SJSA1 (cell line): ENCODE results near the gene UFSP1. TPM values are rescaled to one million over a fixed set of nuclear protein-coding genes. Genes with fewer than 3 reads are reported as not detected.
"Not testable (repeated sequence)": the region's sequence is repeated elsewhere in the genome, so short reads cannot be mapped to it uniquely, and the experiment has no call there.

Source experiments
- DNase-seq, 2 experiments: peaks; one replicate each; pipeline ENCODE4 v3.0.0-alpha.2; 2015 to 2020; ENCODE audit warnings: low spot score in 2 of 2, low read depth in 1 of 2
- H3K27ac ChIP-seq: fragments of 250-450 bp; sonication (Bioruptor Pico); 2 replicates; pipeline ENCODE4 v1.5.1; 2020; ENCODE audit warnings: mild to moderate bottlenecking, moderate library complexity
- H3K27me3 ChIP-seq: fragments of 250-450 bp; sonication (Bioruptor Pico); replicated peaks from 2 replicates; pipeline ENCODE4 v1.5.1; 2020; ENCODE audit warnings: mild to moderate bottlenecking, moderate library complexity
- H3K36me3 ChIP-seq: fragments of 250-450 bp; sonication (Bioruptor Pico); 2 replicates; pipeline ENCODE4 v1.5.1; 2020; ENCODE audit warnings: mild to moderate bottlenecking
- H3K4me1 ChIP-seq: fragments of 250-450 bp; sonication (Bioruptor Pico); replicated peaks from 2 replicates; pipeline ENCODE4 v1.6.1; 2021; ENCODE audit warnings: mild to moderate bottlenecking
- H3K4me3 ChIP-seq: fragments of 250-450 bp; sonication (Bioruptor Pico); 2 replicates; pipeline ENCODE4 v1.5.1; 2020; ENCODE audit warnings: mild to moderate bottlenecking
- H3K9me3 ChIP-seq: fragments of 250-450 bp; sonication (Bioruptor Pico); replicated peaks from 2 replicates; pipeline ENCODE4 v1.5.1; 2020; ENCODE audit warnings: mild to moderate bottlenecking
- total RNA-seq: library from RNA; depleted of rRNA; stranded (reverse); fragments of >200 nt; shearing (Covaris generic); gene quantifications from 2 replicates; pipeline ENCODE4 v1.2.3, GENCODE V29; 2014

UFSP1 gene
- total RNA-seq, 1 experiment from 2014 or later = 3.7 TPM

GRCh38 chr7:100865938-100866728 is 23.4 kb downstream of the UFSP1 start:
- no peak for DNase-seq
- Histone ChIP-seq H3K4me3 (peak overlapping the region; percentile 92), H3K27me3 (no peaks in the 10 kb centered on the region), H3K9me3 (no peaks in the 10 kb centered on the region), H3K36me3 (peaks cover 43% of the 10 kb centered on the region), H3K27ac (peak overlapping the region; percentile 98), H3K4me1 (peaks cover 23% of the 10 kb centered on the region)

GRCh38 chr7:100865372-100865911 is 24.1 kb downstream of the UFSP1 start:
- DNase-seq = no peak
- Histone ChIP-seq H3K4me1 (peaks cover 23% of the 10 kb centered on the region), H3K4me3 (no peak overlapping the region), H3K27ac (no peak overlapping the region), H3K9me3 (no peaks in the 10 kb centered on the region), H3K27me3 (no peaks in the 10 kb centered on the region), H3K36me3 (peaks cover 43% of the 10 kb centered on the region)

GRCh38 chr7:100864263-100864845 is 25.2 kb downstream of the UFSP1 start:
- no peak for DNase-seq
- H3K36me3 ChIP-seq = peaks cover 39% of the 10 kb centered on the region
- peaks cover 23% of the 10 kb centered on the region for H3K4me1 ChIP-seq
- H3K9me3 ChIP-seq = no peaks in the 10 kb centered on the region
- H3K27ac ChIP-seq = no peak overlapping the region
- no peaks in the 10 kb centered on the region for H3K27me3 ChIP-seq
- H3K4me3 ChIP-seq = no peak overlapping the region

GRCh38 chr7:100863406-100863950 is 26.0 kb downstream of the UFSP1 start:
- Histone ChIP-seq H3K36me3 (peaks cover 30% of the 10 kb centered on the region), H3K4me1 (peaks cover 15% of the 10 kb centered on the region), H3K27me3 (no peaks in the 10 kb centered on the region), H3K27ac (no peak overlapping the region), H3K4me3 (no peak overlapping the region), H3K9me3 (no peaks in the 10 kb centered on the region)
- DNase-seq = no peak

GRCh38 chr7:100861616-100861985 is 27.9 kb downstream of the UFSP1 start:
- no peak overlapping the region for H3K27ac ChIP-seq
- peaks cover 4% of the 10 kb centered on the region for H3K4me1 ChIP-seq
- H3K9me3 ChIP-seq = no peaks in the 10 kb centered on the region
- peaks cover 19% of the 10 kb centered on the region for H3K36me3 ChIP-seq
- no peaks in the 10 kb centered on the region for H3K27me3 ChIP-seq
- DNase-seq = no peak
- H3K4me3 ChIP-seq = no peak overlapping the region

GRCh38 chr7:100860702-100861615 is 28.6 kb downstream of the UFSP1 start:
- no peaks in the 10 kb centered on the region for H3K4me1 ChIP-seq
- no peak overlapping the region for H3K4me3 ChIP-seq
- no peak for DNase-seq
- no peaks in the 10 kb centered on the region for H3K9me3 ChIP-seq
- no peaks in the 10 kb centered on the region for H3K27me3 ChIP-seq
- peaks cover 19% of the 10 kb centered on the region for H3K36me3 ChIP-seq
- no peak overlapping the region for H3K27ac ChIP-seq

- H3K4me3 ChIP-seq = no peak overlapping the region
Observed at GRCh38 chr7:100859856-100860255, 29.7 kb downstream of the UFSP1 start.

GRCh38 chr7:100856871-100857282 is 32.6 kb downstream of the UFSP1 start:
- DNase-seq = no peak
- Histone ChIP-seq H3K27ac (no peak overlapping the region), H3K4me3 (no peak overlapping the region), H3K36me3 (peaks cover 24% of the 10 kb centered on the region), H3K27me3 (no peaks in the 10 kb centered on the region), H3K4me1 (peaks cover 12% of the 10 kb centered on the region), H3K9me3 (no peaks in the 10 kb centered on the region)

More at GRCh38 chr7:100859856-100860255, 29.7 kb downstream of the UFSP1 start:
- H3K27ac ChIP-seq = no peak overlapping the region
- no peaks in the 10 kb centered on the region for H3K27me3 ChIP-seq
- peaks cover 19% of the 10 kb centered on the region for H3K36me3 ChIP-seq
- no peak for DNase-seq
- H3K9me3 ChIP-seq = no peaks in the 10 kb centered on the region
- H3K4me1 ChIP-seq = no peaks in the 10 kb centered on the region

GRCh38 chr7:100855515-100855914 is 34.0 kb downstream of the UFSP1 start:
- Histone ChIP-seq H3K27me3 (no peaks in the 10 kb centered on the region), H3K9me3 (no peaks in the 10 kb centered on the region), H3K4me3 (no peak overlapping the region), H3K36me3 (peaks cover 14% of the 10 kb centered on the region), H3K27ac (no peak overlapping the region), H3K4me1 (peaks cover 14% of the 10 kb centered on the region)
- no peak for DNase-seq

GRCh38 chr7:100854899-100855298 is 34.6 kb downstream of the UFSP1 start:
- H3K4me1 ChIP-seq = peaks cover 14% of the 10 kb centered on the region
- DNase-seq, H3K27ac ChIP-seq, H3K9me3 ChIP-seq, H3K4me3 ChIP-seq, H3K27me3 ChIP-seq: not testable (repeated sequence)
- peaks cover 11% of the 10 kb centered on the region; the same call in 1 of the 2 replicates for H3K36me3 ChIP-seq

- H3K27ac ChIP-seq = no peak overlapping the region
Observed at GRCh38 chr7:100854146-100854895, 35.2 kb downstream of the UFSP1 start.

GRCh38 chr7:100852048-100852872 is 37.3 kb downstream of the UFSP1 start, which contains the start of gene SLC12A9:
SLC12A9 (plus strand) TSS chr7:100852713; CDS start chr7:100854198, 1,485 bp downstream.
- peak; percentile 86 to 92 for DNase-seq
- H3K36me3 ChIP-seq = peaks cover 11% of the 10 kb centered on the region; the same call in 1 of the 2 replicates
- H3K4me3 ChIP-seq = peak within 1 kb of the TSS; percentile 60
- H3K4me1 ChIP-seq = peaks cover 14% of the 10 kb centered on the region
- H3K27ac ChIP-seq = no peak within 1 kb of the TSS
- H3K27me3 ChIP-seq = no peaks in the 10 kb centered on the region
- H3K9me3 ChIP-seq = no peaks in the 10 kb centered on the region

More at GRCh38 chr7:100854146-100854895, 35.2 kb downstream of the UFSP1 start:
- Histone ChIP-seq H3K9me3 (no peaks in the 10 kb centered on the region), H3K4me3 (no peak overlapping the region), H3K36me3 (peaks cover 11% of the 10 kb centered on the region; the same call in 1 of the 2 replicates), H3K4me1 (peaks cover 14% of the 10 kb centered on the region), H3K27me3 (no peaks in the 10 kb centered on the region)
- DNase-seq = no peak
